SIG-M5 (cell line): ENCODE measurements around the gene MARCO.

Experiments used
- DNase-seq: peaks from one replicate; lab custom pipeline; 2025; lab: John Stamatoyannopoulos, UW

The MARCO gene

GRCh38 chr2:119040730-119041129 lies 98.7 kb downstream of the MARCO start:
- DNase-seq: no peak
